Naive thymus-derived CD4-positive, alpha-beta T cell (primary cell): ENCODE measurements around the gene ITGBL1. TPM values are rescaled to one million over a fixed set of nuclear protein-coding genes. Genes with fewer than 3 reads are reported as not detected.
A peak's percentile ranks its signal among the peaks of the same experiment; 100 is the strongest.

Source experiments
- ATAC-seq: fragments of 150-1000 bp; cut with Tn5 transposase; 2 replicates; pipeline ENCODE4 v1.10.0; 2021; ENCODE audit warnings: mild to moderate bottlenecking, moderate library complexity
- CTCF ChIA-PET: fragments of 350-600 bp; sonication (Branson Sonifier 250); formaldehyde crosslinking; loops from one replicate; lab custom pipeline; 2021; ENCODE audit warnings: antibody characterized with exemption; lab: Charles Lee
- POLR2A ChIA-PET: fragments of 350-600 bp; sonication (Branson Sonifier 250); formaldehyde crosslinking; loops from one replicate; lab custom pipeline; 2021; ENCODE audit warnings: antibody characterized with exemption, inconsistent platforms; lab: Charles Lee
- DNase-seq, 9 donors: peaks; one replicate each; pipeline versions ENCODE4 v3.0.0 to v3.0.0-alpha.2; 2020 to 2022; ENCODE audit warnings: mixed read lengths in 1 of 9
- H3K27ac ChIP-seq: one replicate; pipeline ENCODE4 v1.7.0; 2013; ENCODE audit warnings: mild to moderate bottlenecking, low read depth, low read length, moderate library complexity
- H3K27me3 ChIP-seq, 2 donors: one replicate each; pipeline ENCODE4 v1.7.0; 2013; ENCODE audit warnings: low read length in 2 of 2, mild to moderate bottlenecking in 2 of 2, moderate library complexity in 2 of 2; ENCODE audit not compliant: control insufficient read depth in 2 of 2, insufficient read depth in 2 of 2
- H3K36me3 ChIP-seq, 3 experiments: 1 replicate in 2 of 3; 2 replicates in 1 of 3; pipeline ENCODE4 v1.7.0; 2013; ENCODE audit warnings: low read length in 3 of 3, mild to moderate bottlenecking in 3 of 3, moderate library complexity in 1 of 3; ENCODE audit not compliant: insufficient read depth in 3 of 3, control insufficient read depth in 2 of 3
- H3K4me1 ChIP-seq, 2 donors: one replicate each; pipeline ENCODE4 v1.7.0; 2013; ENCODE audit warnings: low read length in 2 of 2, mild to moderate bottlenecking in 2 of 2, moderate library complexity in 1 of 2; ENCODE audit not compliant: control insufficient read depth in 2 of 2, insufficient read depth in 2 of 2
- H3K4me3 ChIP-seq: 2 replicates; pipeline ENCODE4 v1.7.0; 2013; ENCODE audit warnings: mild to moderate bottlenecking, low read length
- H3K9me3 ChIP-seq, 3 experiments: 1 replicate in 2 of 3; 2 replicates in 1 of 3; pipeline ENCODE4 v1.7.0; 2013; ENCODE audit warnings: low read length in 3 of 3; ENCODE audit not compliant: control insufficient read depth in 2 of 3
- H3K27ac Mint-ChIP-seq, 9 donors: one replicate each; pipeline ENCODE4 v1.8.0; 2020 to 2022; ENCODE audit warnings: mixed read lengths in 9 of 9, mild to moderate bottlenecking in 8 of 9, moderate library complexity in 5 of 9, inconsistent platforms in 2 of 9
- H3K27me3 Mint-ChIP-seq, 5 donors: one replicate each; pipeline ENCODE4 v1.8.0; 2021 to 2022; ENCODE audit warnings: mixed read lengths in 5 of 5, mild to moderate bottlenecking in 1 of 5
- H3K36me3 Mint-ChIP-seq, 5 donors: one replicate each; pipeline ENCODE4 v1.8.0; 2020 to 2022; ENCODE audit warnings: mixed read lengths in 5 of 5, mild to moderate bottlenecking in 3 of 5, inconsistent platforms in 1 of 5
- H3K4me1 Mint-ChIP-seq, 7 donors: one replicate each; pipeline ENCODE4 v1.8.0; 2020 to 2022; ENCODE audit warnings: mixed read lengths in 7 of 7, mild to moderate bottlenecking in 3 of 7, inconsistent platforms in 1 of 7
- H3K4me3 Mint-ChIP-seq, 10 donors: one replicate each; pipeline ENCODE4 v1.8.0; 2020 to 2022; ENCODE audit warnings: mild to moderate bottlenecking in 10 of 10, mixed read lengths in 10 of 10, moderate library complexity in 6 of 10, inconsistent platforms in 2 of 10
- H3K9me3 Mint-ChIP-seq, 11 donors: one replicate each; pipeline ENCODE4 v1.8.0; 2020 to 2022; ENCODE audit warnings: mixed read lengths in 11 of 11, mild to moderate bottlenecking in 4 of 11, inconsistent platforms in 1 of 11, moderate library complexity in 1 of 11
- intact Hi-C, 2 donors: fragments of 100-400 bp; cut with micrococcal nuclease; formaldehyde crosslinking; loops; one replicate each; pipeline ENCODE4 v1.15.1; 2023
- polyA plus RNA-seq, 2 donors: library from polyadenylated mRNA; unstranded; fragments of 300-500 nt; fragmentation: Illumina TruSeq; gene quantifications; one replicate each; pipeline ENCODE4 v1.2.3, GENCODE V29; 2021
- total RNA-seq, 6 experiments: library from RNA in 5 of 6; stranded (reverse) in 5 of 6; gene quantifications; 1 replicate in 5 of 6; 2 replicates in 1 of 6; pipeline ENCODE4 v1.2.3 and lab custom pipeline; 2021 to 2026

The ITGBL1 gene
- total and polyA plus RNA-seq, 7 experiments from 2014 or later, result not detected

- Mint-ChIP-seq H3K27ac (no peak overlapping the region), H3K27me3 (peaks cover under 1 to 30% (median 22%) of the 10 kb centered on the region in 5 donors), H3K36me3 (no peaks in the 10 kb centered on the region), H3K9me3 (no peaks in the 10 kb centered on the region), H3K4me3 (no peak overlapping the region), H3K4me1 (no peaks in the 10 kb centered on the region)
- ATAC-seq (no peak), DNase-seq (no peak)
- POLR2A ChIA-PET, result no interaction called here
- intact Hi-C loops, result no loop called here
- Histone ChIP-seq H3K27ac (no peak overlapping the region), H3K4me1 (no peaks in the 10 kb centered on the region), H3K27me3 (no peaks in the 10 kb centered on the region), H3K9me3 (no peaks in the 10 kb centered on the region), H3K4me3 (no peak overlapping the region), H3K36me3 (no peaks in the 10 kb centered on the region)
- CTCF ChIA-PET, result interaction anchor here (0.7 kb wide), 1 partner anchor 235 kb away, joined by 3 read pairs; no protein-coding TSS in a partner anchor
Measured at GRCh38 chr13:101751488-101751887, 299.0 kb downstream of the ITGBL1 start.

- no peak overlapping the region for H3K27ac ChIP-seq
- no peaks in the 10 kb centered on the region for H3K9me3 ChIP-seq
- Mint-ChIP-seq H3K9me3 (no peaks in the 10 kb centered on the region), H3K4me3 (no peak overlapping the region), H3K36me3 (no peaks in the 10 kb centered on the region), H3K27ac (no peak overlapping the region), H3K4me1 (no peaks in the 10 kb centered on the region), H3K27me3 (peaks cover 0 to 23% (median 20%) of the 10 kb centered on the region in 5 donors)
- ChIA-PET POLR2A (no interaction called here), CTCF (no interaction called here)
- DNase-seq, result no peak
- no peaks in the 10 kb centered on the region for H3K27me3 ChIP-seq
- ATAC-seq, result no peak
- H3K36me3 ChIP-seq, result no peaks in the 10 kb centered on the region
- intact Hi-C loops, result no loop called here
- H3K4me3 ChIP-seq, result no peak overlapping the region
- no peaks in the 10 kb centered on the region for H3K4me1 ChIP-seq
Measured at GRCh38 chr13:101752432-101752831, 300.0 kb downstream of the ITGBL1 start.

- no peaks in the 10 kb centered on the region for H3K36me3 Mint-ChIP-seq
- ChIA-PET POLR2A (no interaction called here), CTCF (interaction anchor here (1.5 kb wide), 1 partner anchor 9 kb away, joined by 6 read pairs; no protein-coding TSS in a partner anchor)
- peaks cover 0 to 34% (median 17%) of the 10 kb centered on the region in 5 donors for H3K27me3 Mint-ChIP-seq
- no peak overlapping the region for H3K27ac Mint-ChIP-seq
- no peaks in the 10 kb centered on the region for H3K4me1 ChIP-seq
- no peaks in the 10 kb centered on the region for H3K9me3 Mint-ChIP-seq
- H3K4me3 Mint-ChIP-seq, result no peak overlapping the region
- intact Hi-C loops, result no loop called here
- no peaks in the 10 kb centered on the region for H3K36me3 ChIP-seq
- ATAC-seq (no peak), DNase-seq (no peak)
- H3K9me3 ChIP-seq, result no peaks in the 10 kb centered on the region
- no peaks in the 10 kb centered on the region for H3K27me3 ChIP-seq
- no peaks in the 10 kb centered on the region for H3K4me1 Mint-ChIP-seq
- no peak overlapping the region for H3K4me3 ChIP-seq
- H3K27ac ChIP-seq, result no peak overlapping the region
Measured at GRCh38 chr13:101755228-101755887, 302.9 kb downstream of the ITGBL1 start.

GRCh38 chr13:101757446-101758039 is 305.1 kb downstream of the ITGBL1 start:
- Mint-ChIP-seq H3K4me1 (no peaks in the 10 kb centered on the region), H3K27me3 (peaks cover 2 to 31% (median 20%) of the 10 kb centered on the region in 5 donors), H3K36me3 (no peaks in the 10 kb centered on the region), H3K4me3 (no peak overlapping the region), H3K27ac (no peak overlapping the region), H3K9me3 (no peaks in the 10 kb centered on the region)
- ATAC-seq (peak; percentile 49), DNase-seq (peak in 6 of 9 donors; percentile 2 to 39 (median 12))
- intact Hi-C loops, result loop anchor here (1.0 kb wide), 2 partner anchors 243 to 613 kb away; no protein-coding TSS in a partner anchor
- Histone ChIP-seq H3K4me3 (no peak overlapping the region), H3K36me3 (no peaks in the 10 kb centered on the region), H3K27ac (no peak overlapping the region), H3K27me3 (no peaks in the 10 kb centered on the region), H3K4me1 (no peaks in the 10 kb centered on the region), H3K9me3 (no peaks in the 10 kb centered on the region)
- ChIA-PET POLR2A (no interaction called here), CTCF (interaction anchor here (0.6 to 3.6 kb wide), 4 partner anchors 136 to 613 kb away, joined by 3 to 14 read pairs (median 4); no protein-coding TSS in a partner anchor)

- Mint-ChIP-seq H3K4me1 (no peaks in the 10 kb centered on the region), H3K9me3 (peaks cover 0 to 2% (median 0%) of the 10 kb centered on the region in 11 donors), H3K27ac (peak overlapping the region in 1 of 9 donors; percentile 46), H3K27me3 (peaks cover 2 to 40% (median 28%) of the 10 kb centered on the region in 5 donors), H3K4me3 (no peak overlapping the region), H3K36me3 (no peaks in the 10 kb centered on the region)
- Histone ChIP-seq H3K36me3 (no peaks in the 10 kb centered on the region), H3K4me1 (no peaks in the 10 kb centered on the region), H3K27ac (no peak overlapping the region), H3K9me3 (no peaks in the 10 kb centered on the region), H3K4me3 (no peak overlapping the region), H3K27me3 (peaks cover 0 to 4% of the 10 kb centered on the region in 2 donors)
- ChIA-PET POLR2A (no interaction called here), CTCF (interaction anchor here (0.5 kb wide), 1 partner anchor 246 kb away, joined by 3 read pairs; no protein-coding TSS in a partner anchor)
- no peak for DNase-seq
- intact Hi-C loops, result no loop called here
- no peak for ATAC-seq
Measured at GRCh38 chr13:101763191-101763590, 310.7 kb downstream of the ITGBL1 start.
